Activated CD8-positive, alpha-beta memory T cell treated with anti-CD3 and anti-CD28 coated beads, Interleukin-2, amount 50 U/mL, for 24 hours (primary cell): ENCODE results near the gene ATAD2B.
"Not testable (repeated sequence)": the region's sequence is repeated elsewhere in the genome, so short reads cannot be mapped to it uniquely, and the experiment has no call there.

Experiments used
- DNase-seq: peaks from one replicate; pipeline ENCODE4 v3.0.0-alpha.2; 2020; ENCODE audit errors: extremely low read depth

The ATAD2B gene

GRCh38 chr2:23745726-23746105 lies 181.2 kb downstream of the ATAD2B start:
- no peak for DNase-seq

GRCh38 chr2:23745068-23745725 lies 181.7 kb downstream of the ATAD2B start:
- DNase-seq, result no peak

- DNase-seq, result not testable (repeated sequence)
These were observed 190.1 kb downstream of the ATAD2B start for GRCh38 chr2:23736783-23737182.

- DNase-seq, result no peak
These were observed 192.5 kb downstream of the ATAD2B start for GRCh38 chr2:23734416-23734815.

GRCh38 chr2:23723029-23723428 lies 203.9 kb downstream of the ATAD2B start:
- DNase-seq, result not testable (repeated sequence)

- no peak for DNase-seq
These were observed 204.7 kb downstream of the ATAD2B start for GRCh38 chr2:23722255-23722654.

- DNase-seq, result no peak
These were observed 205.5 kb downstream of the ATAD2B start for GRCh38 chr2:23721454-23721826.

- no peak for DNase-seq
These were observed 206.0 kb downstream of the ATAD2B start for GRCh38 chr2:23720705-23721453.

- no peak for DNase-seq
These were observed 207.2 kb downstream of the ATAD2B start for GRCh38 chr2:23719716-23720115.

GRCh38 chr2:23718931-23719700 lies 207.8 kb downstream of the ATAD2B start:
- DNase-seq, result no peak

GRCh38 chr2:23713351-23713750 lies 213.6 kb downstream of the ATAD2B start:
- DNase-seq, result no peak

GRCh38 chr2:23712756-23713151 lies 214.2 kb downstream of the ATAD2B start:
- no peak for DNase-seq

- DNase-seq, result no peak
These were observed 214.8 kb downstream of the ATAD2B start for GRCh38 chr2:23711979-23712755.

GRCh38 chr2:23709311-23709710 lies 217.6 kb downstream of the ATAD2B start:
- DNase-seq, result no peak

GRCh38 chr2:23708771-23709170 lies 218.2 kb downstream of the ATAD2B start:
- DNase-seq, result no peak

GRCh38 chr2:23707096-23707495 lies 219.8 kb downstream of the ATAD2B start:
- no peak for DNase-seq

- DNase-seq, result no peak
These were observed 220.3 kb downstream of the ATAD2B start for GRCh38 chr2:23706613-23707078.

- DNase-seq, result no peak
These were observed 220.9 kb downstream of the ATAD2B start for GRCh38 chr2:23705771-23706612.

- no peak for DNase-seq
These were observed 223.1 kb downstream of the ATAD2B start for GRCh38 chr2:23703583-23704385.

- no peak for DNase-seq
These were observed 223.8 kb downstream of the ATAD2B start for GRCh38 chr2:23703037-23703582.
